Sciatic nerve (tissue), 2 donors: ENCODE results near the gene UBN1. TPM values are rescaled to one million over a fixed set of nuclear protein-coding genes. Genes with fewer than 3 reads are reported as not detected.

Source experiments
- ATAC-seq: fragments of 200-7000 bp; cut with Tn5 transposase; one replicate; pipeline ENCODE4 v1.9.1; 2020; ENCODE audit warnings: mild to moderate bottlenecking, moderate library complexity
- DNase-seq: peaks from one replicate; pipeline ENCODE4 v3.0.0-alpha.2; 2020; ENCODE audit warnings: low spot score
- intact Hi-C: fragments of 100-400 bp; cut with DNase I; formaldehyde crosslinking; loops from one replicate; pipeline ENCODE4 v1.14.2; 2022
- total RNA-seq: library from RNA; stranded (reverse); fragmentation: NEBNext Ultra II Directional; extraction: Animal tissue kit (Norgen Biotek cat#: 25700); gene quantifications from one replicate; pipeline ENCODE4 v1.2.1, GENCODE V29; 2021
- donor health status: DM: no; HTN: no; CAD: no.
- donor health status: DM: no; HTN: no; CAD: no.

UBN1 gene
- total RNA-seq, 1 donor from 2014 or later = 28.3 TPM

GRCh38 chr16:4880006-4880580, 32.8 kb downstream of the UBN1 start:
- intact Hi-C loops = no loop called here
- ATAC-seq (no peak), DNase-seq (no peak)

GRCh38 chr16:4882000-4882632, 34.8 kb downstream of the UBN1 start:
- ATAC-seq (no peak), DNase-seq (no peak)
- intact Hi-C loops = no loop called here

- ATAC-seq (peak; percentile 13), DNase-seq (no peak)
- intact Hi-C loops = no loop called here
Observed at GRCh38 chr16:4882633-4883285, 35.5 kb downstream of the UBN1 start.

GRCh38 chr16:4883501-4883900, 36.2 kb downstream of the UBN1 start:
- intact Hi-C loops = no loop called here
- DNase-seq (no peak), ATAC-seq (peak; percentile 17)

GRCh38 chr16:4884209-4884608, 36.9 kb downstream of the UBN1 start:
- DNase-seq (no peak), ATAC-seq (no peak)
- intact Hi-C loops = no loop called here

- intact Hi-C loops = no loop called here
- DNase-seq (no peak), ATAC-seq (no peak)
Observed at GRCh38 chr16:4884972-4885874, 37.9 kb downstream of the UBN1 start.

- ATAC-seq = no peak
- intact Hi-C loops = no loop called here
- DNase-seq = no peak
Observed at GRCh38 chr16:4886151-4886550, 38.9 kb downstream of the UBN1 start.

- intact Hi-C loops = no loop called here
- ATAC-seq (no peak), DNase-seq (no peak)
Observed at GRCh38 chr16:4888428-4889135, 41.3 kb downstream of the UBN1 start.

GRCh38 chr16:4890026-4890425, 42.7 kb downstream of the UBN1 start:
- intact Hi-C loops = no loop called here
- no peak for ATAC-seq
- DNase-seq = no peak

- DNase-seq (no peak), ATAC-seq (no peak)
- intact Hi-C loops = no loop called here
Observed at GRCh38 chr16:4890686-4891085, 43.4 kb downstream of the UBN1 start.

GRCh38 chr16:4891097-4891885, 44.0 kb downstream of the UBN1 start:
- ATAC-seq (peak; percentile 4), DNase-seq (no peak)
- intact Hi-C loops = no loop called here

- ATAC-seq (no peak), DNase-seq (no peak)
- intact Hi-C loops = no loop called here
Observed at GRCh38 chr16:4891886-4892216, 44.6 kb downstream of the UBN1 start.

- intact Hi-C loops = no loop called here
- ATAC-seq = peak; percentile 80
- DNase-seq = no peak
Observed at GRCh38 chr16:4892361-4893102, 45.3 kb downstream of the UBN1 start.

GRCh38 chr16:4893103-4893862, 46.0 kb downstream of the UBN1 start:
- intact Hi-C loops = no loop called here
- peak; percentile 3 for ATAC-seq
- no peak for DNase-seq

GRCh38 chr16:4894276-4895150, 47.2 kb downstream of the UBN1 start:
- intact Hi-C loops = no loop called here
- no peak for ATAC-seq

GRCh38 chr16:4895366-4895765, 48.1 kb downstream of the UBN1 start:
- ATAC-seq (no peak), DNase-seq (no peak)
- intact Hi-C loops = no loop called here

More at GRCh38 chr16:4894276-4895150, 47.2 kb downstream of the UBN1 start:
- no peak for DNase-seq
